Right ventricle myocardium superior (tissue), 1 donor: ENCODE measurements around the gene PSMD2. TPM values are rescaled to one million over a fixed set of nuclear protein-coding genes. Genes with fewer than 3 reads are reported as not detected.
A peak's percentile ranks its signal among the peaks of the same experiment; 100 is the strongest.

Experiments
- ATAC-seq: fragments of 200-7000 bp; cut with Tn5 transposase; one replicate; pipeline ENCODE4 v1.9.1; 2020; ENCODE audit warnings: mild to moderate bottlenecking; ENCODE audit not compliant: poor library complexity
- DNase-seq: peaks from one replicate; pipeline ENCODE4 v3.0.0-alpha.2; 2020
- intact Hi-C: fragments of 100-400 bp; cut with DNase I; formaldehyde crosslinking; loops from one replicate; pipeline ENCODE4 v1.11.2; 2022
- total RNA-seq: library from RNA; stranded (reverse); fragmentation: NEBNext Ultra II Directional; extraction: Animal tissue kit (Norgen Biotek cat#: 25700); gene quantifications from one replicate; pipeline ENCODE4 v1.2.1, GENCODE V29; 2021
- donor health status: DM: no; HTN: yes; CAD: no; lungs with severe emphysema.

Gene PSMD2
- total RNA-seq, 1 donor from 2014 or later: 237 TPM

GRCh38 chr3:184275961-184276910 is 22.8 kb upstream of the PSMD2 start, which contains the start of gene ECE2:
TSS of gene ECE2 (plus strand) at chr3:184276022. CDS start at chr3:184276154, 132 bp downstream.
- DNase-seq: no peak
- no peak for ATAC-seq
- intact Hi-C loops: no loop called here

- no peak for ATAC-seq
- no peak for DNase-seq
- intact Hi-C loops: no loop called here
Observed at GRCh38 chr3:184277366-184277765, 21.7 kb upstream of the PSMD2 start.

- ATAC-seq (no peak), DNase-seq (no peak)
- intact Hi-C loops: loop anchor here (10.0 kb wide), 1 partner anchor 388 kb away; no protein-coding TSS in a partner anchor
Observed at GRCh38 chr3:184282941-184283340, 16.1 kb upstream of the PSMD2 start.

DNA sequence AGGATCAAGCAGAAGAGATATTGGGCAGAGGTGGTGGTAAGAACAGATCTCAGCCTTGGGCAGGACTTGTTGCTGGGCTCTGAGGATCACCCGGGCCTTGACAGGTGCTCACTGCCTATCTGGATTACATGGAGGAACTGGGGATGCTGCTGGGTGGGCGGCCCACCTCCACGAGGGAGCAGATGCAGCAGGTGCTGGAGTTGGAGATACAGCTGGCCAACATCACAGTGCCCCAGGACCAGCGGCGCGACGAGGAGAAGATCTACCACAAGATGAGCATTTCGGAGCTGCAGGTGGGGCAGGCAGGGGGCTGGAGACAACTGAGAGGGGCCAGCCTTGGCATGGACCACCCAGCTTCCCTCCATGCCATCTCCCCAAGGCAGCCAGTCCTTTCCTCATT is 15.4 kb upstream of the PSMD2 start:
- ATAC-seq (no peak), DNase-seq (no peak)
- intact Hi-C loops: loop anchor here (10.0 kb wide), 1 partner anchor 389 kb away; no protein-coding TSS in a partner anchor

- peak; percentile 61 for ATAC-seq
- intact Hi-C loops: loop anchor here (10.0 kb wide), 1 partner anchor 390 kb away; no protein-coding TSS in a partner anchor
- DNase-seq: no peak
Observed at GRCh38 chr3:184284696-184285095, 14.3 kb upstream of the PSMD2 start.

DNA sequence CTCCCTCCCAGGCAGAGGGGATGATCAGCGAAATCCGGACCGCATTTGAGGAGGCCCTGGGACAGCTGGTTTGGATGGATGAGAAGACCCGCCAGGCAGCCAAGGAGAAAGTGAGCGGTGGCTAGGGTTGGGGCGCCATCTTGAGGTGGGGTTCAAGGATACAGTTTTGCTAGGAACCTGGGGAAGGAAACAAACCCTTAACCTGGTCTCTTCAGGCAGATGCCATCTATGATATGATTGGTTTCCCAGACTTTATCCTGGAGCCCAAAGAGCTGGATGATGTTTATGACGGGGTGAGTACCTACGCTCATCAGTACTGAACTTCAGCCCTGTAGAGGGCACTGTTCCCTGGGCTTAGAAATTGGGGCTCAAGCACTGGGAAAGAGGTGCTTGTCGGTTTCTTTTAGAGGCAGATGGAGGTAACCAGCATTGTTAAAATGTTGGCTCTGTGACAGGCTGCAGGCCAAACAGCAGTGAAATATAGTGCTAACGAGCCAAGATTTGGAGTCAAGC is 9.6 kb upstream of the PSMD2 start:
- ATAC-seq: peak; percentile 55
- intact Hi-C loops: loop anchor here (10.0 kb wide), 1 partner anchor 395 kb away; no protein-coding TSS in a partner anchor
- no peak for DNase-seq

GRCh38 chr3:184290331-184290730 is 8.7 kb upstream of the PSMD2 start:
- intact Hi-C loops: no loop called here

GRCh38 chr3:184291044-184291737 is 7.8 kb upstream of the PSMD2 start:
- no peak for ATAC-seq
- intact Hi-C loops: no loop called here
- no peak for DNase-seq

More at GRCh38 chr3:184290331-184290730, 8.7 kb upstream of the PSMD2 start:
- DNase-seq (no peak), ATAC-seq (no peak)

- ATAC-seq (no peak), DNase-seq (no peak)
- intact Hi-C loops: no loop called here
Observed at GRCh38 chr3:184291738-184292445, 7.1 kb upstream of the PSMD2 start.

DNA sequence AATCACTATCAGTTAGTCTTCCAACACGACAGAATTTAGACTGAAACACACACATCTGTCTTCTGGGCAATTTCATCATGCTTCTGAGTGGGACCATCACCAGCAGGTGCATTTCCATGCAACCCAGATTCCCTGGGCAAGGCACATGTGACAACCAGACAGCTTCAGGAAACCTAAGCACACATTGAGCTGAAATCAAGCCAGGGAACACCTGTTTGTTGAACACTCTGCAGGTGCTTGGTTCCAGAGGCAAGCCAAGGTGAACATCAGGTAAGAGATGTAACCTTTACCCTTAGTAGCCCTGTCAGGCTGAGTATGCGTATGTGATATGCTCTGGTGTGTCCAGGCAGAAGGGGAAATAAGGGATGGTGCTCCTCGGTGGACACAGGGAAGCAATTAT is 3.3 kb upstream of the PSMD2 start:
- DNase-seq (no peak), ATAC-seq (no peak)
- intact Hi-C loops: no loop called here

- intact Hi-C loops: no loop called here
- ATAC-seq: no peak
- DNase-seq: no peak
Observed at GRCh38 chr3:184296616-184297015, 2.4 kb upstream of the PSMD2 start.

DNA sequence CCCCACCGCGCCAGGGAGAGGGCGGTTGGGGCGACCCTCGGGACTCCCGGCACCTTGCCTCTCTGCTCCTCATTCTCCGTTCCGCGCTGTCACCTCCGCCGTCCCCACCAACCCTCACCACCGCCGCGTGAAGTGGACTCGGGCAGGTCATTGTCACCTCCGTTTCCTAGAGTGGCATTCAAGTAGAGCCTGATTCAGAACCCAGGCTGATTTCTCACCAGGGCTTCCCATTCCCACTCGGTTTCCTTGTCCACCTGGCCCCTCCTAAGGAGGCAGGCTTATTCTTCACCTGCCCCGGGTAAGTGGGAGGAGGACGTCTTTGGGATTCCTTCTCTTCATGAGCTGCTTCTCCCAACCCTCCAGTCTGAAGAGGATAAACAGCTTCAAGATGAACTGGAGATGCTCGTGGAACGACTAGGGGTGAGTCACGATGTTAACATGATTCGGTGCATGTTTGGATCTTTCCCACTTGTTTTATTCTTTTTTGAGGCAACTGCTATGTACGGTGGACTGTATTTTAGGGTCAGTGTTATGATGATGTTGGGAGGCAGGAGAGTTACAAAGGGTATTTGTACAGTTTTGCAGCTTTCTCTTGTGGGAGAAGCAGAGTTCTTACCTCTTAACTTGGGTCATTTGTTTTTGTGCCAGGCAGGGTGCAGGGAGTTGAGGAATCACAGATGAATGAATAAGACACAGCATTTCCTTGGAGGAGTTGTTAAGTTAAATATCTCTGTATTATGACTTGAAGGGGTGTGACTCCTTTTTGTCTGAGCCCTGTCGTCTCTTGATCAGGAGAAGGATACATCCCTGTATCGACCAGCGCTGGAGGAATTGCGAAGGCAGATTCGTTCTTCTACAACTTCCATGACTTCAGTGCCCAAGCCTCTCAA is 692 bp downstream of the PSMD2 start:
- no peak for DNase-seq
- ATAC-seq: no peak
- intact Hi-C loops: no loop called here

DNA sequence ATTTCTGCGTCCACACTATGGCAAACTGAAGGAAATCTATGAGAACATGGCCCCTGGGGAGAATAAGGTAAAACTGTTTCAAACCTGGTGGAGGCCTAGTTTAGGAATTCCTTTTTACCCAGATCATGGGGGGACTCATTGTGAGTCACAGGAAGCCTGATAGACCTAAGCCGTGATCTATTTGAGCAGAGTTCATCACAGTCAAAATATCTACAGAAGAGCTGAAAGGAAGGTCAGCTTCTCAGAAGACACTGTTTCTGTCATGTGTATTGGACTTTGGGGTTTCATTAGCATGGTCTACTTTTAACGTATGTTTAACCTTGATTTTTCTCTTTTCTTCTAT is 1.3 kb downstream of the PSMD2 start:
- ATAC-seq (no peak), DNase-seq (no peak)
- intact Hi-C loops: no loop called here

GRCh38 chr3:184305577-184305976 is 6.5 kb downstream of the PSMD2 start:
- peak; percentile 23 for ATAC-seq
- intact Hi-C loops: no loop called here

DNA sequence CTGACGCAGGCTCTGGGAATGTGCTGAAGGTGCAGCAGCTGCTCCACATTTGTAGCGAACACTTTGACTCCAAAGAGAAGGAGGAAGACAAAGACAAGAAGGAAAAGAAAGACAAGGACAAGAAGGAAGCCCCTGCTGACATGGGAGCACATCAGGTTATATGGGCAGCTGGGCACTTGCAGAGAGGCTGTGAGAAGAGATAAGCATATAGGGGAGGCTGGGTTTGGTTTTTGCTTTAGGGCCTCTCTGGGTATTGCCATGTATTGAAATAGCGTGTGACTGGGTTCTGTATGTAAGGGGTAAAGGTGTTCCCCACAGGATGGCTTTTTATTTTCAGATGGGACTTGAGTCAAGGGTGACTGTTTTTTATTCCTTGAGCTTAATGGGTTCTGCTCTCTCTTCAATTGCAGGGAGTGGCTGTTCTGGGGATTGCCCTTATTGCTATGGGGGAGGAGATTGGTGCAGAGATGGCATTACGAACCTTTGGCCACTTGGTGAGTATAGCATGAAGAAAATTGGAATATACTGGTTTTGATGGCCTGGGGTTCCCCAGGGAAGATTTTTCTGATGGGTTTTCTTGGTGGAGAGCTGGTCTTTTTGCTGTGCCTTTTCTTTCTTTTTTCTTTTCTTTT is 7.4 kb downstream of the PSMD2 start:
- ATAC-seq (no peak), DNase-seq (no peak)
- intact Hi-C loops: no loop called here

More at GRCh38 chr3:184305577-184305976, 6.5 kb downstream of the PSMD2 start:
- DNase-seq: no peak

DNA sequence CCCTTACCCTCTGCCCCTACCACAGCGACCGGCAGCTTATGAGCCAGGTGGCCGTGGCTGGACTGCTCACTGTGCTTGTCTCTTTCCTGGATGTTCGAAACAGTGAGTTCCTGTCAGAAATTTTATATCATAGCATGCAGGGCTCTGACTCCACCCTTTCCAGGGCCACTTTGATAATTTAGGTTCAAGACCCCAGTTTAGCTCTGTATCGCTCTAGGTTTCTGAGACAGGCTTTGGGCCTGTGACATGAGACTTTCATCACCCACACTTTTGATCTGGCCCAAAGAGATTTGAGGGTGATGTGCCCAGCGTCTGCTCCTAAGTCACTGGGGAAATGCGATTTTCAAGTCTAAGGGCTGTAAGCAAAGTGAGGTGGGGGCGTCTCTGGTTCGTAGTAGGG is 8.9 kb downstream of the PSMD2 start:
- DNase-seq: no peak
- intact Hi-C loops: no loop called here

DNA sequence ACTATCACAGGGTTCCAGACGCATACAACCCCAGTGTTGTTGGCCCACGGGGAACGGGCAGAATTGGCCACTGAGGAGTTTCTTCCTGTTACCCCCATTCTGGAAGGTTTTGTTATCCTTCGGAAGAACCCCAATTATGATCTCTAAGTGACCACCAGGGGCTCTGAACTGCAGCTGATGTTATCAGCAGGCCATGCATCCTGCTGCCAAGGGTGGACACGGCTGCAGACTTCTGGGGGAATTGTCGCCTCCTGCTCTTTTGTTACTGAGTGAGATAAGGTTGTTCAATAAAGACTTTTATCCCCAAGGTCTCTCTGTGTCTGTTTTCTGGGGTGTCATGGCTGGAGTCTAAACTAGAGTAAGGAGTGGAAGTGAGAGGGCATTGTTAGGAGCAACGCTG is 9.7 kb downstream of the PSMD2 start:
- intact Hi-C loops: no loop called here
- DNase-seq: no peak
- no peak for ATAC-seq

More for the DNA sequence above, 8.9 kb downstream of the PSMD2 start:
- ATAC-seq: no peak
